Stimulated activated CD4-positive, alpha-beta T cell treated with anti-CD3 and anti-CD28 coated beads, TNF-alpha, amount 100 ng/mL, for 48 hours (primary cell): Measurements from ENCODE around the gene DGLUCY.
"Not testable (repeated sequence)": the region's sequence is repeated elsewhere in the genome, so short reads cannot be mapped to it uniquely, and the experiment has no call there.

Source experiments
- DNase-seq, 3 donors: peaks; one replicate each; pipeline ENCODE4 v3.0.0-alpha.2; 2020; ENCODE audit warnings: low read depth in 3 of 3

DGLUCY gene

DNA sequence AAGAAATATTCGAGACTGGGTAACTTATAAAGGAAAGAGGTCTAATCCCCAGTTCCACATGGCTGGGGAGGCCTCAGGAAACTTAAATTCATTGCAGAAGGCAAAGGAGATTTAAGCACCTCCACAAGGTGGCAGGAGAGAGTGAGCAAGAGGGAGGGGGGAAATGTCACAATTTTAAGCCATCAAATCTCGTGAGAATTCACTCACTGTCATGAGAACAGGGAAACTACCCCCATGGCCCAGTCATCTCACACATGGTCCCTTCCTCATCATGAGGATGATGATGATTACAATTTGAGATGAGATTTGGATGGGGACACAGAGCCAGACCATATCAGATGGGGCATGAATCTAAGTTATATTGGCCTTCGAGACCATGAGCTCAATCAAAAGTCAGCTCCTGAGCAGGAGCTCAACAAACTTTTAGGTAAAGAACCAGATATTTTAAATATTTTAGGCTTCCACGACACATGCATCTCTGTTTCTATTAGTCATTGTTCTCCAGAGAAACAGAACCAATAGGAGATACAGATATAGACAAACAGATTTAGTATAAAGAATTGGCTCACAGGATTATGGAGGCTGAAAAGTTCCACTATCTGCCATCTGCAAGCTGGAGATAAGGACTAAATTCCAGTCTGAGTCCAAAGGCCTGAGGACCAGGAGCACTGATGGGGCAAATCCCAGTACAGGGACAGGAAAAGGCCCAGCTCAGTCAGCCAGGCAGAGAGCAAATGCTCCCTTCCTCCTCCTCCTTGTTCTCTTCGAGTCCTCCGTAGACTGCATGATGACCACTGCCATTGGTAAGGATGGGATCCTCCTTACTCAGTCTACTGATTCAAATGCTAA lies 24.9 kb downstream of the DGLUCY start:
- peak; percentile 27 to 65 (median 32) for DNase-seq

DNA sequence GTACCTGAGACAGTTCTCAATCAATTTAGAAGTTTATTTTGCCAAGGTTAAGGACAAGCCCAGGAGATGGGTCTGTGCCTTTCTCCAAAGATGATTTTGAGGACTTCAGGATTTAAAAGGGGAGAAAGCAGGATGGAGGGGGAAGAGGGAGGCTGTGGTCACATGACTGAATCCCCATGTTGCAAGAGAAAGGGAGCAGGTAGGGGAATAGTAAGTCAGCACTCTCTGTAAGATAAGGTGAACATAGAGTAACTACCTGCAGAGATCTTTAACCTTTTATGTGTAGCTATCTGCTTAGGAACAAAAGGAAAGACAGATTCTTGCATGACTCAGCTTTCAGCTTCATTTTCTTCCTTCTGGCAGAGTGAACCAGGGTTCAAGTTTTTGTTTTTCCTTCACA lies 25.9 kb downstream of the DGLUCY start:
- DNase-seq = no peak

DNA sequence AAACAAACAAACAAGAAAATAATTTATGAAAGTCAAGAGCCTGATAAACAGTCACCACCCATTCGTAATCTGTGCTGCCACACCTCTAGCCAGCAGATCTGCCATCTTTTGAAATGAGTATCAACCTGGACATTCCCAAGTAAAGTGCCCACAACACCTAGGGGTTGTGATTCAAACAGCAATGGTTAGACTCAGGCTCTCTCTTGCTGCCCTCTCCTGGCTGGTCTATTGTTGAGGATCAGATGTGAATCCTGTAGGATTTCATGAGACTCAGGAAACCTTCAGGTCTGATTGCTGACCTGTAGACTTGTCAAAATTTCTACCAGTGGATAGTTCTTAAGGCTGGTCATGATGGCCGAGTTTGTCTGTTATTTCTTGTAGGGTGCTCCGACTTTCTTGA lies 26.8 kb downstream of the DGLUCY start:
- no peak for DNase-seq

DNA sequence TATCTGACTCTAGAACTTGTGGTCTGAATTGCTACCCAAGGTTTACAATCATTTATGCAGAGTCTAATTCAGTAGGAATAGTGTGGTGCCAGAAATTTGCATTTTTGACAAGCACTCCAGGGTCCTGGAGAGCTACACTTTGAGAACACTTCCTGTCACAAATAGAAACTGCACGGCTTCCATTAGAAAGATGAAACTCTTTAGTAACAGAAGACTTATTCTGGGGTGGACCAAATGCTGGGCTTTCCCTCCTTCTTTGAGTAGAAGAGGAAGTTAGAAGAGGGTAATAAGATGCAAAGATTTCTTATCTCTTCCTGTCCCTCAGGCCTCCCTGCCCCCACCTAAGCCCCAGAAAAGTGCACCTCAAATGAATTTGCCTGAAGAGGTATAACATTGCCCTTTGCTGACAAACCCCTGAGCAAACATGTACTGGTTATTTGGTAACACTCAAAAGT lies 28.4 kb downstream of the DGLUCY start:
- no peak for DNase-seq

DNA sequence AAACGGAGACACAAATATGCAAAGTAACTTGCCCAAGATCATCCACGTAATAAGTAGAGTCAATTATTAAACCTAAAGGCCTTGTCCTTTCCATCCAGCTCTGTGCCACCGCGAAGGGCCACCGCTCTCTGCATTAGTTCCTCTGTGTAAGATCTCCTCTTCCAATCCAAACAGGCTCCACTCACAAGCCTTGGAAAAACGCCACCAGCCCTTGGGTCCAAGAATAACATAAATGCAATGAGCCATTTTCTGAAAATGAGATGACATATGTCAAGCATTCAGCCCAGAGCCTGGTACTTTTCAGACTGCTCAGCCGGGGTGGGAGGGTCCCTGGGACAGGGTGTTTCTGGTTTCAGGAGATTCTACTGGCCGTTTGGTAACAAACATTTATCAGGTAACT lies 30.0 kb downstream of the DGLUCY start:
- no peak for DNase-seq

DNA sequence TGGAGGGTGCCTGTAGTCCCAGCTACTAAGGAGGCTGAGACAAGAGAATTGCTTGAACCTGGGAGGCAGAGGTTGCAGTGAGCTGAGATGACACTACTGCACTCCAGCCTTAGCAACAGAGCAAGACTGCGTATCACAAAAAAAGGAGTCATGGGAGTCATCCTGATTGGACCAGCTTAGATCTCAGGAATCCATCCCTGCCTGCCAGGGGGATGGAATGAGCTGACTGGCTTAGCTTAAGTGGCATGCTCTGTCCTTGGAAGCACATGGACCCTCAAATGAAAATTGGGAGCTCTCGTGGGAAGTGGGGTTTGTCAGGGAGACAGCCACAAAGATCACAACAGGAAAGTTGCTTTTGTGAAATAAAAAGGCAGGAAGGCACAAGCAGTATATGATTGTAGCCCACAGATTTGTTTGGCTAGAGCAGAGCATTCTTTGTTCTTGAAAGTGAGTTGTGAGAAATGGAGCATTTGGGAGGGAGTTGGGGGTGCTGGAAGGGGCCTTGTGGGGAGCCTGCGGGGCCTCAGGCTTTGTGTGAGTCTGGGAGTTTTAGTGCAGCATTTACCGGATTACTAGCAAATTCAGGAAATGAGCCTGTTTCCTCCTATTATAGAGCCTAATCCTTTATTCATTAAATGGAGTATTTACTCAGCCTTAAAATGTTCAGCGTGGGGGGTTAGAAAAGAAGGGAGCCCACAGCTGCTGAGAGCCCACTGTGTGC lies 30.7 kb downstream of the DGLUCY start:
- DNase-seq = no peak

DNA sequence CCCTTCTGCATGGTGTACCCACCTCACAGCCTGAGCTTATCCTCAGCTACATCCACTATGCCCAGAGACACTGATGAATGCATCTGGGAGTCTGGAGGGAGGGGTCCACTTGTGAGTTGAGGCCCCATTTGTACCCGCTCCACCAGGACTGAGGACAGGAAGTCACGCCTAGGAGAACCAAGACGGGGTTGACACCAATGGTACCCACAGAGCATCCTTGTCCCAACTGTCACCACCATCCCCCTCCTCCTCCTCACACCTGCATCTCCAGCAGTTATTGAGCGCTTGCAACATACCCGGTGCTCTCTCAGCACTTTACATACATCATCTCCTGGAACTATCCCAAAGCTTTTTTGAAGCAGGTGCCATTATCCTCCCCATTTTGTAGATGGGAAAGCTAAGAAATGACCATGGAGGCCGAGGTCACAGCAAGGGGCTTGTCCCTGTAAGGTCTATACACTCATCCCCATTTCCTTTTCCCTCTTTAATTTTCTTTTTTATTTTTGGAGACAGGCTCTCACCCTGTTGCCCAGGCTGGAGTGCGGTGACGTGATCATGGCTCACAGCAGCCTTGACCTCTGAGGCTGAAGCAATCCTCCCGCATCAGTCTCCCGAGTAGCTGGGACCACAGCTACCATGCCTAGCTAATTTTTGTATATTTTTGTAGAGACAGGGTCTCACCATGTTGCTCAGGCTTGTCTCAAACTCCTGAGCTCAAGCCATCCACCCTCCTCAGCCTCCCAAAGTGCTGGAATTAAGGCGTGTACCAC lies 31.7 kb downstream of the DGLUCY start:
- DNase-seq = no peak

DNA sequence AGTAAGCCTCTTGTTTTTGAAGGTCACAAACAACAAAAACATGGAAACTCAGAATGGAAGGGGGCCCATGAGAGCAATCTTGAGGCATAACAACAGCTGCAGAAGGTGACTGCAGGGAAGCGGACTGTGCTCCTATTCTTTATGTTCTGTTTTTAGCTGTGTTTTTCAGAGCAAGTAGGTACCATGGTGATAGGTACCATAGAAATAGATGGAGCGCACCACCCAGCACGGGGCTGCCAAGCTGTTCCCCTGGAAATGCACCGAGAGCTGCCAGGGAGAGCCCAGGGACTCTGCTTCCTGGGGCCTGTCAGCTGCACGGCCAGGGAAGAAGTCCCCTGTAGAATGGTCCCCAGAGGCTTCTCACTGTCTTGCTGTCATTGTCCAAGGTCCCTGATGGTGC lies 32.8 kb downstream of the DGLUCY start:
- DNase-seq = no peak

DNA sequence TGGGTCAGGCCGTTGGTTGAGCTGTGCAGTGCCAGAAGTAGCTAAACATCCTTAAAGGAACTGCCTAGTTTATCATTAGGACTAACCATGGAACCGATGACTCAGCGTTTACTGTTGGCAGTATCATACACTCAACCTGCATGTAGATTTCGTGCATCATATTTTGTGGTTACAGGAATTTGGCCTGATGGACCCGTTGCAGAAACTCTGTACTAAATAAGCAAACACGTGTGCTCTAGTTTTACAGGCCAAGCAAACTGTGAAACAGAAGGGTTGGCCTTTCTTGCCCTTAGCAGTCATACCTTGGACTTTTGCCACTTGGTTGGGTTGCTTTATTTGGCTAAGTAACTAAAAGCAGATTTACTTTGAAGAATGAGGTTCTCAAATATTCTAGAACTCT lies 35.6 kb downstream of the DGLUCY start:
- no peak for DNase-seq

DNA sequence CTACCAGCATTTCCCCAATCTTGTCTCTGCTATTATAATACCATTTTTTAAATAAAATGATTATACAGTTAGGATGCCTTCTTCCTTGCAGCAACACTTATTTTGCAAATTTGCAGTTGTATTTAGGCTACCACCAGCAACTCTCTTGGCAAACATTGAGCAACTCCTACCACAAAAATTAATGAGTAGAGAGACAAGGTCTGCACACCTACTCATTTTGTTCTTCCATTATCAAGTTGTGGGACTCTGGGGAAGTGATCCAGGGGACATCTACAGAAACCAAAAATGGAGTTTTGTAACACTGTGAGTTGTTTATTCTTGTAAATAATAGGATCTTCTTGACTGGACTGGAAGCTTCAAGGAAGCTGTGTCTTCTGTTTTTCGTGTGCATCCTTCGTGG lies 38.6 kb downstream of the DGLUCY start:
- DNase-seq = no peak

DNA sequence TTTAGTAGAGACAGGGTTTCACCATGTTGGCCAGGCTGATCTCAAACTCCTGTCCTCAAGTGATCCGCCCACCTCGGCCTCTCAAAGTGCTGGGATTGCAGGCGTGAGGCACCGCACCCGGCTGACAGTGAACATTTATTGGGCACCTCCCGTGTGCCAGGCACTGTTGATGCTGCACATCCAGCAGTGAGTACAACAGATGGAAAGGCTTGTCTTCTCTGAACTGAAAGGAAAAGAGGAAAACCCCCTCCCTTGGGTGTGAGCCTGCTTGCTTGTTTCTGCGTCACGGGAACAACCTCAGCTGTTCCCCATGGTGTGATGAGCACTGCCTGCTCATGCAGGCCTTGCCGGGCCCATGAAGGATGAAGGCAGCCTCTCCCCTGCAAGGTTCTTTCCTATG lies 39.5 kb downstream of the DGLUCY start:
- no peak for DNase-seq

DNA sequence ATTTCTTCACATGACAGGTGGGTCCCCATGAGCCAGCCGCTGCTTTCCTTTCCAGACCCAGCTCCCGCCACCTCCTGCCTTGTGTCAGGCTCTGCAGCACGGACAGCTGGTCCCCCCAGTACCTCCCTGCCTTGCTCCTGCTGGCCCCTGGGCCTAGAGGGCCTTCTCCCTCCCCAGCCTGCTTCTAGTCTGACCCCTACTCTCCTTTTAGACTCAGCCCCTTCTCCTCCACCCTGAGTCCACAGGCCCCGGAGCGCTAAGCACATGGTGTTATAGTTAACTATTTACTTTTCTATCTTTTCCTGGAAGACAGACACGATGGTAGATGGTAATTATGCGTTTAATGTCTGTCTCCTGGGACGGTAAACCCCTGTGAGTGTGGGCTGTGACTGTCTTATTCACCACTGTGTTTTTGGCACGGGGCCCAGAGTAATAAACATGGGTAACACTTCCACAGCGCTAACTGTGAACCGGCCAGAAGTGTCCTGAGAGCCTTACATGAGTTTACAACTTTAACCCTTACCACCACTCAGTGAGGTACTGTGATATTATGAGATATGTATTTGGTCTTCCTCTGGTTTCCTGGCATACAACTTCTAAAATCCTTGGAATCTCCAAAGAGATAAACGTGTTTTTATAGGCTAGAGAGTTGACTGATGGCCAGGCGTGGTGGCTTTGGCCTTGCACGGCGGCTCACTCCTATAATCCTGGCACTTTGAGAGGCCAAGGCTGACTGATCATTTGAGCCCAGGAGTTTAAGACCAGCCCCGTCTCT lies 41.2 kb downstream of the DGLUCY start:
- no peak for DNase-seq

DNA sequence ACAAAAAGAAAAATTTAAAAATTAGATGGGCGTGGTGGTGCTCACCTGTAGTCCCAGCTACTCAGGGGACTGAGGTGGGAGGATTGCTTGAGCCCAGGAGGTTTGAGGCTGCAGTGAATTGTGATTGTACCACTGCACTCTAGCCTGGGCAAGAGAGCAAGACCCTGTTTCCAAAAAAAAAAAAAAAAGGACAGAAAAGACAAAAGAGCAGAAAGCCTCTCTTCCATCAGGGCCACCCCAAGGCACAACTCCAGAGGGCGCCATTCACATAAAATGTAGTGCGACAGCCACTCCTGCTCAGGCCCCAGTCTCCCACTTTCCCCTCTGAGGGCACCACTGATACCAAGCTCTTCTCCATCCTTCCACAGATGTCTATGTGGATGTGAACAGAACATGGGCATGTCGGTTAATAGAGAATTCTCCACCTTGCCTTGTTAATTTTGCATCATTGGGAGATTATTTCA lies 41.8 kb downstream of the DGLUCY start:
- no peak for DNase-seq

DNA sequence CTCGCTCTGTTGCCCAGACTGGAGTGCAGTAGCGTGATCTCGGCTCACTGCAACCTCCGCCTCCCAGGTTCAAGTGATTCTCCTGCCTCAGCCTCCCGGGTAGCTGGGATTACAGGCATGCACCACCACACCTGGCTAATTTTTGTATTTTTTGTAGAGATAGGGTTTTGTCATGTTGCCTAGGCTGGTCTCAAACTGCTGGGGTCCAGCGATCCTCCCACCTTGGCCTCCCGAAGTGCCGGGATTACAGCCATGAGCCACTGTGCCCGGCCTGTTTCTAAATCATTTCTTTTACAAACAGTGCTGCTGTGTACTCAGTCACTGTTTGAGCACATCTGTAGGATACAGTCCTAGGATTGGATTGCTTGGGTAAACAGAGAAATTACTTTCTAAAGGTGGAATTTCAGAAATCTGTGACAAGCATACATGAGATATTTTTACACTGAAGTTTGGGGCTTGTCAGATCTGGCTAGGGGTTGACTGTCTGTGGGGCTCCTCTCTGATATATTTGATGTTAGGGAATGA lies 42.3 kb downstream of the DGLUCY start:
- DNase-seq = not testable (repeated sequence)

DNA sequence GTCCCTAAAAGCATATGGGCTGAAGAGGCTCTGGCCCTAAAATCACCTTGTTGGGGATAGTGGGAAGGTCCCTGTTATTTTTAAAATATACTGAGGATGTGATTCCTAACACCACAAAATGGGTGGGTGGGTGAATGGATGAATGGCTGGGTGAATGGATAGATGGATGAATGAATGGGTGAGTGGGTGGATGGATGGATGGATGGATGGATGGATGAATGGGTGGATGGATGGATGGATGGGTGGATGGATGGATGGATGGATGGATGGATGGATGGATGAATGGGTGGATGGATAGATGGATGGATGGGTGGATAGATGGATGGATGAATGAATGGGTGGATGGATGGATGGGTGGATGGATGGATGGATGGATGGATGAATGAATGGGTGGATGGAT lies 43.0 kb downstream of the DGLUCY start:
- DNase-seq = not testable (repeated sequence)

DNA sequence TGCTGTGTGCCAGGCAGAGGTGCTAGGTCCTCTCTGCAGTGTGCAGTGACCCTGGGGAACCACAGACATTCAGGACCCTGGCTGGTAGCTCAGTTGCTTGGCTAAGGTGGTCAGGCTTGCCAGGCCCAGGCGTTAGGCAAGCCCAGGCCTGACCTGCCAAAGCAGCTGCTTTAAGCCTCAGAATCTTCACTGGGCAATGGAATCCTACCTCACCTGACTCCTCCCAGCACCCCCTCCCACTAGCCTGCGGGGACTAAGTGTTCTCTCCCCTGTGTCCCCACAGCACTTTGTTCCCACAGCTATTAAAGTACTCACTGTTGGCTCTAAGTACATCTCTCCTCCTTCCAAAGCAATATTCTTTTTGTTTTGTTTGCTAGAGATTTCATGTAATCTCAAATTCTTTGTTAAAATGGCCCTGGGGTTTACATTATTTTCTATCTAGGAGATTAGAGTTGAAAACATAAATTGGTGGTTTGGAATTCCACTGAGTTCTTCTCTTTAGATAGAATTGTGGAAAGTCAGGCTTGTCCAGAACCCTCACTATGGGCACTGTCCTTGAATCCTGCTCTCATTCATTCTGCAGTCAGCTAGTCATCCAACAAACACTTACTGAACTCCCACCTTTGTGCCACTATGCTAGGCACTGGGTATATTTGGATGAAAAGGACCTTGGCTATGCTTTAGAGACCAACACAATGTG lies 44.4 kb downstream of the DGLUCY start:
- no peak for DNase-seq

DNA sequence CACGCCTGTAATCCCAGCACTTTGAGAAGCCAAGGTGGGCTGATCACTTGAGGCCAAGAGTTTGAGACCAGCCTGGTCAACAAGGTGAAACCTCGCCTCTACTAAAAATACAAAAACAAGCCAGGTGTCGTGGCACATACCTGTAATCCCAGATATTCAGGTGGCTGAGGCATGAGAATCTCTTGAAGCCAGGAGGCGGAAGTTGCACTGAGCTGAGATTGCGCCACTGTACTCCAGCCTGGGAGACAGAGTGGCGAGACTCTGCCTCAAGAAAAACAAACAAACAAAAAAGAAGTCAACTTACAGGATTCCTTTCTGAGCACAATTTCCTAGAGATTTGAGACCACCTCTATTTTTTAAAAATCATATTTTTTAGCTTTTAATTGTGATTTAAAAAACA lies 45.3 kb downstream of the DGLUCY start:
- no peak for DNase-seq

DNA sequence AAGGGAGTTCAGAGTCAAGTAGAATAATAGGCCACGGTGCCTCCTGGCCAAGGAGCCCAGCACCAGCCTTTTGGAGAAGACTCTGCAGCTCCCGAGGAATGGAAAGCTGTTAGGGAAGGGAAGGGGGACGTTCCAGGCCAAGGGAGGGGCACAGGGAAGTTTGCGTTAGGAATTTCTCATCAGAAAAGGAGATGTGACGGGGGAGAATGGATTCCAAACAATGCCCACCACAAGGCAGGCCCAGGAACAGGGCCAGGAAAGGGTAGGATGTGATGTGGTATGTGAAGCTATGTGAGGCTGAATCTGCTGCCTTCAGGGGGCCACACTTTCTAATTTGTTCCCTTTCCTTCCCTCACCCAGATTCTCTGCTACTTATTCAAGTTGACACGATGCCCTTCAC lies 46.0 kb downstream of the DGLUCY start:
- no peak for DNase-seq

DNA sequence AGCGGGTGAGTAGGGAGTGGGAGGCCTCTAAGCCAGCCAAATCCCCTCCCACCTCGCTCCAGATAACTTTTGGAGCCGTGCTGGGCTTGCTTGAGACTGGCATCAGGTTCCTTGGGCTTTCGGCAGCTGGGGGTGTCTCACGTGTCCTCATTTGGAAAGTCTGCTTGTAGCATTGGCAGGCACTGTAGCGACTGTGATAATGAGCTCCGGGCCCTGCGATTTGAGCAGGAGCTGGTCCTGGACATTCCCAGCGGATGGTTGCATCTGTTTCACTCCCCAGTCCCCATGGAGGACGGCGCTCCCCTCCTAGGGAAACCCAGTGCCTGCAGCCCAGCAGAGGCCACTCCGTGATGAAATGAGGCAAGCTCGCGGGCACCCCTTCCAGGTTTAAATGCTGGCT lies 49.4 kb downstream of the DGLUCY start:
- DNase-seq = no peak

DNA sequence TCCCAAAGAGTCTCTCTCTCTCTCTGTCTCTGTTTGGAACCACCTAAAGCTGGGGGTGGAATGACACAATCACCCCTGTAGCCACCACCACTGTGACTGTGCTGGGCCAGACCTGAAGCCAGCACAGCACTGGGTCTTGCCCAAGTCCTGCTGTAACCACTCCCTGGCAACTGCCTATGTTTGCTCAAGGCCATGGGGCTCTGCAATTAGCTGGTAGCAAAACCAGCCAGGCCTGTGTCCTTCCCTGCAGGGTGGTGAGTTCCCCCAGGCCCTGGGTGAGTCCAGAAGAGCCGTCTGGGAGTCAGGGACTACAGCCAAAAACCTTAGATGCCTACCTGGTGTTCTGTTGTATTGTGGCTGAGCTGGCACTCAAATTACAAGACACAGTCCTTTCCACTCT lies 50.8 kb downstream of the DGLUCY start:
- DNase-seq = no peak

DNA sequence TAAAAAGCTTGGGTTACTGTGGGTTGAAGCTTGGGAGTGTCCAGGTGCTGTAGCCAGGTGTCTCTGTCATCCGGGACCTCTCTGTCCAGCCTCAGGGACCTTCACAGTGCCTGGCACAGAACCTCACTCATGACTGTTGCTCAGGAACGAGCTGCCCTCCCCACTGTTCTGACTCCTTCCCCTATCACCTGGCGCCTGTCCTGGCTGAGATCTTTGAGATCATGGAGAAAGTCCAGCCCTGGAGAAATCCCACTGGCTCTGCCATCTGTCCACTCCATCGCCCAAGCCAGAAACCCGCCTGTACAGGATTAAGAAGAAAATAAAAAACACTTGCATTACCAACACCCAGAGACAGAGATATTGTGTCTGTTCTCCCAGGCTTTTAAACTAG lies 53.5 kb downstream of the DGLUCY start:
- DNase-seq = no peak
